ENCODE data around the gene SYNPO.

The SYNPO gene

DNA sequence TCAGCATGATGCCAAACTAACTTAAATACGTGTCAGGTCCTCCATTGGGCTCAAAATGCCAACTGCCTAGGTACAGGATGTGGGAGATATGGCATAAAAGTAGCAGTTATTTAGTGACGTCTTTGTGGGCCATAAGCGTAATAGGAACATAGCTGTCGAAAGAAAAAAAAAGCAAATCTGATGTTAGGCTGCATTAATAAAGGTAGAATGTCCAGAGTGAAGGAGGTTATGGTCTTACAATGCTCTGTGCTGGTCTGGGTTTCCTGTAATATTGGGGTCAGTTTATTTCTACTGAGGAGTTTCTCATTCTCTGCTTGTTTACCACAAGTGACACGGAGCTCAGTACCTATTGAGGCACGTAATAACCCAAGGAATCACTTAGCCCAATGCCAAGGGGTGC, 33.4 kb upstream of the SYNPO start:
- DNase-seq (ENCODE audit: low spot score), result no peak

DNA sequence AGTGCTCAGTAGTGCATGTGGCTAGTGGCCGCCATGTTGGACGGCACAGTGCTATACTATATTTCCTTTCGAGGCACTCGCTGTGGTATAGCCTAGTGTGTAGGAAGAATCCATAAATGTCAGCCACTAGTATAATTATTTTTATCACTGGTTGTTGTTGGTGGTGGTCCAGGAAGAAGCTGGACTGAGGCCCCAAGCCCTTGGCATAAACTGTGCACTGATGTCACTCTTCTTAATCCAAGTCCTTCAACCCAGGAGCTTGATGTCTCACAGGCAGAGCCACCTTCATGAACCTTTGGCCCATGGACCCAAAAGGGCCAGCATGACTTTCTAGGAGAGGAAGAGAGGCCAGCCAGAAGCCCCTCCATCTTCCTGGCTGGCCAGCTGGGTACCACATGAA, 32.5 kb upstream of the SYNPO start:
- no peak for DNase-seq (ENCODE audit: low spot score)

DNA sequence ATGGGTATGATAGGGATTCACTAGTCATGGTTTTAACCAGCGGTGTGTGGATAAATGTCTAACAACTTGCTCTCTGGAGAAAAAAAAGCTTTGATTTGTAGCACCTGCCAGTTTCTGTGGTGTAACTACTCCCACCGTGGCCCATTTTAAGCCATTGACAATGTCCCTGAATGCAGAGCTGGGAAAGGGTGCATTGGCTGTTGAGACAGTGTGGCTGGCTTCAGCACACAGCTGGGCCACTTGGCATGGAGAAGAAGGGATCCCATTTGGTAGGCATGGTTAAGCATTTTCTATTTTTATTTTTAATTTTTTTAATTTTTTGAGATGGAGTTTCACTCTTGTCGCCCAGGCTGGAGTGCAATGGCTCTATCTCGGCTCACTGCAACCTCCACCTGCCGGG, 31.5 kb upstream of the SYNPO start:
- DNase-seq (ENCODE audit: low spot score), result no peak

DNA sequence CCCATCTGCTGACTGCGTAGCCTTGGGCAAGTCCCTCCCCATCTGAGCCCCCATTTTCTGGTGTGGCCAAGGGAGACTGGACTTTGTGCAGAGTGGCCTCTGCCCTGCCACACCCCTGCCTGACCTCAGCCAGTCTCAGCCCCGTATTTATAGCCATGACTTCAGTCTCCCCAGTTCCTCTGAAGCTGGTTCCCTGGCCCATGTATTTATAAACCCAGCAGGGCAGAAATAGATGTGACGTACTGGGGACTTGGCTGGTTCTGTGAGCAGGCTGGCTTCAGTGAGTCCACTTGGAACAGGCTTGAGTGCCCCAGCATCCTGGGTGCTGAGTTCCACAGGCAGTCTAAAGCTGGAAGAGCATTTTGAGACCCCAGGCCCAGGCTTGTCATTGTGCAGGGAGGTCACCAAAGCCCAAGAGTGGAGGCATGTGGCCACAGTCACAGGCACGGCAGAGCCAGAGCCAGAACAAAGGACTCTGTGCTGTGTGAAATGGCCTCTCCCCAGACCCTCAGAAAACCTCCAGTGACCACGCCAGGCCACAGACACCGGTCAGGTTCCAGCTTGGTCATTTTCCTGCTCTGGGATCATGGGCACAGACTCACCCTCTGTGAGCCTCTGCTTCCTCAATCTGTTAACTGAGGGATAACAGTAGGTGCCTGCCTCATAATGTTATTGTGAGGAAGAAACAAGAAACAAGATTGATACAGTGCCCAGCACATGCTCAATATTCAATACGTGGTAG, 30.4 kb upstream of the SYNPO start:
- no peak for DNase-seq (ENCODE audit: low spot score)

DNA sequence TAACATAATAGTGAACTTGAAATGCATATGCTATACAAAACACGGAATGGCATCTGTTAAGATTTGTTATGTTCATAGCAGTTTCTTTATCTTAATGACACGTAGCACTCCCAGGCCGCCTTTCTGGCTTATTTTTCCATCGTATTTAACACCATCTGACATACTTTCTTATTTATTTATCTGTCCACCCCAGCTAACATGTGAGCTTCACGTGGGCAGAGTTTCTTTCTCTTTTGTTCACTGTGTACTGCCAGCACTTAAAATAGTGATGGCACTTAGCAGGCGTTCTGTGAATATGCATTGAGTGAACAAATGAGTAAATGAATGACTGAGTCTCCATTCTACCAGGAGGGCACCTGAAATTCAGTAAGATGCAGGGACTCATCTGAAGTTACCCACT, 29.4 kb upstream of the SYNPO start:
- DNase-seq (ENCODE audit: low spot score), result no peak

DNA sequence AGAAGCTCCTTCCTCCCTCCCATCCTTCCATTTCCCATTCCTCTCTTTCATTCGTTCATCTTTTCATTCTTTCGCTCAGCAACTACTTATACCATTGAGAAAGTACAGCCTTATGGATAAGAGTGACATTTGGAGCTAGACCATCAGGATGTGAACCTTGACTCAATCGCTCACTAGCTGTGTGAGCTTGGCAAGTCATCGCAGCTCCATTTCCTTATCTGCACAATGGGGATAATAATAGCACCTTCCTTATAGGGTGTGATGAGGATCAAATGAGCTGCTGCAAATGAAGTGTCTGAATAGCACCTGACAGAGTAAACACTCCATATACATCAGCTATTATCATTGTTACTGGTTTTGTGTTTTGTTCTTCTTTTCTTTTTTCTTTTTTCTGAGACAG, 28.1 kb upstream of the SYNPO start:
- DNase-seq (ENCODE audit: low spot score), result peak; percentile 86

DNA sequence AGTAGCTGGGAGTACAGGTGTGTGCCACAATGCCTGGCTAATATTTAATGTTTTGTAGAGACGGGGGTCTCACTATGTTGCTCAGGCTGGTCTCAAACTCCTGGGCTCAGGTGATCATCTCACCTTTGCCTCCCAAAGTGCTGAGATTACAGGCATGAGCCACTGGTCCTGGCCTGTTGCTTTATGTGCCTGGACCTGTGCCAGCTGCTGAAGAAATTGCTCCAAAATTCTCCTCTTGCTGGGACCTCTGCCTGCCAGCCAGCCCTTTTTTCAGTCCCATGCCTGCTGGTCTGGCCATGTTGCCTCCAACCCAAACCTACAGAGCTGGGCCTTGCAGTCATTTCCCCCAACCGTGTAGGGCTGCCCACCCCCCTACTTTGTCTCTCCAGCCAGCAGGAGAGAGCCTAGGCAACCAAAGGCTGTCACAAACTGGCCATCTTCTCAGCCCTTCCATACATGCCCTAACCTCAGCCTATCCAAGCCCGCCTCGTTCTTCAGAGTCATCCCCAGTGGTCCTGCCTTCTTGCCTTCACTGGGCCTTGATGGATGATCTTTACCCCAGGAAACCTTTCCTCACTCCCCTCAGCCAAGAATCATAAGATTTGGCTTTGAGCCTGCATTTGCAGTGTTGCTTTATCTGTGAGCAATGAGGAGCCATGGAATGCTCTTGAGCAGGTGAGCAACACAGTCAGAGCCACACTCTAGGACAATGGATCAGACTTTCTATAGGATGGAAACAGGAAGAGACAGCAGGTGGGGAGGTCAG, 27.4 kb upstream of the SYNPO start:
- no peak for DNase-seq (ENCODE audit: low spot score)

DNA sequence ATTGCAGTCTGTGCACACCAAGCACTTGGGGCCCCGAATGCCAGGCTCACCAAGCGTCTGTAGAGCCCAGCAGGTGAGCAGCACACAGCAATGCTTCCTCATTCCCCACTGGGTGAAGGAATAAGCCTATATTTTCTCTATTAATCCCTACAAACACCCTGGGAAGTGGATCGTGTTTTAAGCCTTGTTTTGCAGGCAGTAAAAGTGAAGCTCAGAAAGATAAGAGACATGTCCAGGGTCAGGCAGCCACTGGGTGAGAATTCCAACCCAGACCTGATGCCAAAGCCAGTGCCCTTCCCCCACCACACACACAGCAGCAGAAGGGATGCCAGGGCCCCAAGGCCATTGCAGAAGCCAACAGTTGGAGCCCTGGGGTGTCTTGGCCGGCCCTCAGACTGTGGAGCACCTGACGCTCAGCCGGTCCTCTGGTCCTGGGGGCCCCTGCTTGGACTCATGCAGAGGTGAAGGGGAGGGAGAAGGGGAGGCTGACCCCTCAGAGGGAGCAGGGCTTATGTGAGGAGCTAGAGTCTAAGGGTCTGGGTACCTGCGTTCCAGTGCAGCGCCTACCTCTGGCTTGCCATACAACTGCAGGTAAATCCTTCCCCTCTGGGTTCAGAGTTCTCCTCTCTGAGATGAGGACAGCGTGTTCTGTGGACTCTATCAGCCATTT, 26.3 kb upstream of the SYNPO start:
- DNase-seq (ENCODE audit: low spot score), result no peak

DNA sequence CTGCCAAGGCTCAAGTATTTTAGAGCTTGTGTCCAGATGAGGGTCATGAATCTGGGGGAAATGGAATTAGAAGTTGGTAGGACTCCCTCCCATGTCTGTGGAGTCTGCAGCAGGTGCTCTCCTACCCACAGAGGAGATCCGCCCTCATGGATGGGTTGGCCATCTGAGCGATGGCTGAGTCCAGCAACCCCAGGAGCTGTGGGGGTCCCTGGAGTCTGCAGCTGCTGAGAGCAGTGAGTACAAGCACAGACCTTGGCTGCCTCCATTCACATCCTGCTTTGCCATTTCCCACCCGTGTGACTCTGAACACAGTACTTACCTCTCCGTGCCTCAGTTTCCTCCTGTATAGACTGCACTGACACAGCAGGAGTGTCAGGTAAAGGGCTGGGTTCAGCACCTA, 25.8 kb upstream of the SYNPO start:
- DNase-seq (ENCODE audit: low spot score), result no peak

DNA sequence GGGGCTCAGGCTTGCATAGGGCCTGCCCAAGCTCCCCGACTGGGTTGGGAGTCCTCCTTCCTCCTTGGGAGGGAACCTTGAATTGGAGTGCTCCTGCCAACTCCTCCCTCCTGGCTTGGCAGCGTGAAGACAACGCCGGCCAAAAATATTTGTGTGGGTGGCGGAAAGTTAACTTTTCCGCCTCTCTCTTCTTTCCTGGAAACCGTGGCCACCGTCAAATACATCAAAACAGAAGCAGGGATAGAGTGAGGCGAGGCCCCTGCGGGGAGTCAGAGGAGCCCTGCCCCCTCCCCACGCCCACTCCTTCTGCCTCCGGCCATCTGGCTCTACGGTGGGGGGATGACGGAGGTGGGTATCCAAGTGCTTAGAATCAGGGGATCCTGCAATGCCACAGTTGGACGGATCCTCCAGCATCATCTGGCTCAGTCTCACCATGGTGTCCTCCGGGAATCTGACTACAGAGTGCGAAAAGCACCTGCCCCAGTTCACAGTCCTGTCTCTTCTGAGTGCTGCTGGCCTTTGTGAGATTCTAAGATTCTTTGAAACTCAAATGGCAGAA, 25.2 kb upstream of the SYNPO start:
- no peak for DNase-seq (ENCODE audit: low spot score)

DNA sequence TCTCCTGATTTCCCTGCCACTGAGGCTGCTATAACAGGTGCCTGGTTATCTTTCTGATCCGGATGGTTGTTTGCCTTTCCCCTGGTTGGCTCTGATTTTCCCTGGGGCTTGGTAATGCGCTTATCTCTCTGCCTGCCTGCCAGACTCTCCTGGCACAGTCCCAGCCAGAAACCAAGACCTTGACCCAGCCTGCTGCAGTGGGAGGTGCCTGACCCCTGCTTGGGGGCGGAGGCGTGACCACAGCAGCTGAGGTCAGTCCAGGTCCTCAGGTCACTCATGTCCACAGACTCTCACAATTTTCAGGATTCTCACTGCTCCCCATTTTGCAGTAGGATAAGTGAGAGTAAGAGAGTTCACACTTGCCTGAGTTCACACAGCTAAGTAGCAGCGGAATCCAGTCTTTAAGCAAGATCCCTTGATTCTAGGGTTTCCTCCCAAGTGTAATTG, 24.4 kb upstream of the SYNPO start:
- DNase-seq (ENCODE audit: low spot score), result no peak

DNA sequence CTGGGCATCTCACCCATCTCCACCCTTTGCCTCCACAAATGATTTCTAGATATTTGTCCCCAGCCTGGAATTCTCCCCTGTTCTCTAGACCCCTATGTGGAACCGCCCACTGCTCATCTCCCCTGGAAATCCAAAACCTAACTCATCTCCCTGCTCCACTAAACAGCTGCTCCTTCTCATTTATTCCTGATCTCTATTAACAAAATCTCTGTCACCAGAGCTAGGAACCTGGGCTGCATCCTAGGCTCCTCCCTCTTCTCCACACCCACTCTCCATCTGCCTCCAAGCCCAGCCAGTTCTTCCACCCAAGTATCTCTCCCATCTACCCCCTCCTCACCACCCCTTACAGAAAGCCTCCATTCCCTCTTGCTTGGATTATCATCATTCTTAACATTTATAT, 24.0 kb upstream of the SYNPO start:
- no peak for DNase-seq (ENCODE audit: low spot score)

DNA sequence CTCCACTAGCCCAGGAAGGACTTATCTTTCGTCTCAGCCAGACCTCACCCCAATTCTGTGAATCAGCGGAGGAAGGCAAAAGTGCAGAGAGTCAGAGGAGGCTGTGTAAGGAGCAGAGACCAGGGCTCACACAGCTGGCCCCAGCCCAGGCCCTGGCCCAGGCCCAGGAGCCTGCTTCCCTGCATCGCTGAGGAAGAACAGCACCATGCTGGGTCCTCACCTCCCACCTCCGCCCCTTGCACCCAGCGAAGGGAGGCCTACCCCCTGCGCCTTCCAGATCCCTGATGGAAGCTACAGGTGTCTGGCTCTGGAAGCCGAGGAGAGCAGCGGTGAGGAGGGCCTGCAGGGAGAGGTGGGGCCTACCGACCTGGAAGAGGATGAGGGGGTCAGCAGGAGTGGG, 22.3 kb upstream of the SYNPO start:
- DNase-seq (ENCODE audit: low spot score), result no peak

DNA sequence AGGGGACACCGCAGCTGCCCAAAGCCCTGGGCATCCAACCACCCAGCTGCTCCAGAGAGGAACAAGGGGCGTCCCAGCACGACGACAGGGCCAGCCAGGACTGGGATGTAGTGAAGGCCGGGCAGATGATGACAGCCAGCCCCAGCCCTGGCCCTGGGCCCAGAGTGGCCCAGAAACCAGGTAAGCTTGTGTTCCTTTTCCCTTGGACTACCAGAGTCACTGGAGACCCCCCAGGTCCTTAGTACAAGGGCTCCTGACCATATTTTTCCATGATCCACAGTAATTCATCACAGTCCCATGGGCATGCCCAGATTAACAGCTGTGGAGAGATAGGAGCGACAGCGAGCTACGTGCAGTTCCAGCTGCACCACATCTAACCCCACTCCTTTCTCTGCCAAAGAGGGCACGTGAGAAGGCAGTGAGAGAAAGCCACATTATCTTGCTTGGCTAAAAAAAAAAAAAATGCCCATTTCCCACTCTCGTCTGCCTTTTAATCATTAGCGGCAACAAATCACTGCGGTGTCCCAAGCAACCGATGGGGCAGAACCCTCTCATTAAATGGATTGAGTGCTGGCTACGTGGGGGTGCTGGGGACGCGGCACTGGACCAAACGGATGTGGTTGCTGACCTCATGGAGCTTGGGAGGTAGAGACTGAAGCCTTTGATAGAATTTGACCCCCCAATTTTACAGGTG, 21.7 kb upstream of the SYNPO start:
- DNase-seq (ENCODE audit: low spot score), result no peak

DNA sequence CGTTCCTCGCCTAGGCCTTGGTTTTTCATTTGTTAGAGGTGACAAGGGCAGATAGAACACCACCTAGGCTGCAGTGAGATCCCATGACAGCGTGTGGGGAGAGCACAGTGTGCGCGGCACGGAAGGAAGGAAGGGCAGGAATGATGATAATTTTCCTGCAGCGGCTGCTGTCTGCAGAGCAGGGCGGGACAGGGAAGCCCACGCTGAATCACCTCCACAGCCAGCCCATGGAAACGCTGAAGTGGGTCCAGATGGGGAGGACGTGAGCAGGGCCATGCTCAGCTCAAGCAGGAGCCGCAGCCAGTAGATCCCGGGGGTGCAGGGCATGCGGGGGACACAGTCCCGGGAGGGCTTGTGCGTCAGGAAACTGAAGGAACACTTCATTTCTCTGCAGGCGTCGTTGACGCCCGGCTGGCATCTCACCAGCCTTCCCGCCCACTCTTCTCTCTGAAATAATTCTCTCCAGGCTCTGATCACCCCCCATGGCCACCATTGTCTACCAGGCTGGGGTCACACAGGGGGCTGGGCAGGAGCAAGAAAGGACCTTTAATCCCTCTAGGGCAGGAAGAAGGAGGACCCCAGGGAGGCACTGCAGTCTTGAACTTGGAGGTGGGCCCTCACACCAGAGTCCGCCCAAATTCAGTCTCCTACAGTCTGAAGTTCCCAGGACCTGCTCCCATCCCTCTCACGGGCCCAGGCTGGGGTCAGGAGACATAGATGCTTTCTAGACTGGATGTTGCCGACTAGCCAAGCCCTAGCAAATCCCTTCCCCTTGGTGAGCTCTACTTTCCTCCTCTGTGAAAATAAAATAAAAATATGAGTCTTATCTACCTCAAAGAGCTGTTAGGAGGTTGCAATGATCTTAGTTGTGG, 20.9 kb upstream of the SYNPO start:
- DNase-seq (ENCODE audit: low spot score), result peak; percentile 80

DNA sequence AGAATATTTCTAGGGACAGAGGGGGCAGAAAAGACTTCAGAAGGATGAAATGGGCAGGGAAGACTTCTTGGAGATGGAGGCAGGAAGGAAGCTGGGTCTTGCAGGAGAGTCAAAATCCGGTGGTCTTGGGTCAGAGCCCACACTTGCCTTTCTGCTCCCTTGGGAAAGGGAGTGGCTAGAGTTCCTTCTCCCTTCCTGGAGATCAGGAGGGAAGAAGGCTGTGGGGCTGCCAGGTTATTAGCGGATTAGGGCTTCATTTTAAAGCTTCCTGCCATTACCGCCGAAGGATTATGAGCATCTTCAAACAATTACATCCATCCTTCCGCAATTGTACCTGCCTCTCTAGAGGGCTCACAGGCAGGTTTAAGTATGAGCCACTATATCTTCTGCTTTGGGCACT, 19.2 kb upstream of the SYNPO start:
- DNase-seq (ENCODE audit: low spot score), result no peak

DNA sequence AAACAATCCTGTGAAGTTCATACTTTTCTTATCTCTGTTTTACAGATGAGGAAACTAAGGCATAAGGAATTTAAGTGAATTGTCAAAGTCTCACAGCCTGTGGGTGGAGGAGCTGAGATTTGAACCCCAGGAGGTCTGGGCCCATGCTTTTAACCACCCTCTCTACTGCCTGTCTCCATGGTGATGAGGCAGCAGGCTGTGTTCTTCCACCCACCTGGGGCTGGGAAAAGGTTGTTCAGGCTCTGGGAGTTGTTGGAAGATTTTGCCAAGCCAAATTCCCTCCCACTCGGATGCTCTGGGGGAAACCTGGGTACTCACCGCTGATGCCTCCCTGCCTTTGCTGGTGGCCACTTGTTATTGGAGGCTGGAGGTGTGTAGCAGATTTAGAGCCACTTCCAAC, 18.3 kb upstream of the SYNPO start:
- no peak for DNase-seq (ENCODE audit: low spot score)

DNA sequence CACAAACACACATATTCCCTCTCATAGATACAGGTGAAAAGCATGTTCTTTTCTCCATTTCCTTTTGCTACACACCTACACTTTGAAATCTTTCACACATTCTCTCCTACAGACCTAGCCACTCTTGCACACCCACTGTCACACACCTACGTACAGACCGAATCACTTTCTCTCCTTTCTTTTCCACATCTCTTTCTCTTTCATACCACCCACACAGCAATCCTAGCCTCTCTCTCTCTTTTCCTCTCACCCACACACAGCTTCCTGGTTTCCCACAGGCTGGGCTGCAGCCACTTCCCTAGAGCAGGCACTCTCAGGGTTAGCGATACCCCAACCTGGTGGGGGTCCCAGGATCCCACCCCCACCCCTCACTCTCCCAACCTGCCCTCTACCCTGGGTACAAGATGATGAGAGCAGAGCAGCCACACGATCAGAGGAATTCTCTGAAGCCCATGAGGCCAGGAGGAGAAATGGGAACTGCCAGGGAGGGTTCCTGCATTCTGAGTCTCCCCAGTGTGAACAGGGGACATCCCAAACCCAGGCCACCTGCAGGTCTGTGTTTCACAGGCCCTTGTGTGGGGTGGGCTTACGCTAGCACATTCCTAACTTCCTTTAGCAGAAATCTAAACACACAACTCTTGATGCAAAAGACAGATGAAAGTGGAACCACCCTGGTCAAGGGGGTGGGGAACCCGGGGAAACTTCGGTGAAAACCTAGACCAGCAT, 17.1 kb upstream of the SYNPO start:
- no peak for DNase-seq (ENCODE audit: low spot score)

DNA sequence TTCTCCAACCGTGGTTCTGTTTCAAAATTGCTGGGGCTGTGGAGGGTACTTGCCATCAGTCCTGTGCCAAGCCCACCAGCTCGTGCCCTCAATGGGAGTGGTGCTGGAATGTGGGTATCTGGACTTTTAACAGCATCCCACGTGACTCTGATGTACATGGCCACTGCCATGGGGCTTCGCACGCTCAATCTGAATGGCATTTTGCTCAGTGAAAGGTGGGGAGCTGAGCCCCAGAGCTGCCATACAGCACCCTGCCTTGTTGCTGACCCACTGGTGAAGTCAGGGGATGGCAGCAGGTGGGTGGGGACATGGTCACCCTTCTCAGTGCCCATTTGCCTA, 16.6 kb upstream of the SYNPO start:
- DNase-seq (ENCODE audit: low spot score), result no peak

DNA sequence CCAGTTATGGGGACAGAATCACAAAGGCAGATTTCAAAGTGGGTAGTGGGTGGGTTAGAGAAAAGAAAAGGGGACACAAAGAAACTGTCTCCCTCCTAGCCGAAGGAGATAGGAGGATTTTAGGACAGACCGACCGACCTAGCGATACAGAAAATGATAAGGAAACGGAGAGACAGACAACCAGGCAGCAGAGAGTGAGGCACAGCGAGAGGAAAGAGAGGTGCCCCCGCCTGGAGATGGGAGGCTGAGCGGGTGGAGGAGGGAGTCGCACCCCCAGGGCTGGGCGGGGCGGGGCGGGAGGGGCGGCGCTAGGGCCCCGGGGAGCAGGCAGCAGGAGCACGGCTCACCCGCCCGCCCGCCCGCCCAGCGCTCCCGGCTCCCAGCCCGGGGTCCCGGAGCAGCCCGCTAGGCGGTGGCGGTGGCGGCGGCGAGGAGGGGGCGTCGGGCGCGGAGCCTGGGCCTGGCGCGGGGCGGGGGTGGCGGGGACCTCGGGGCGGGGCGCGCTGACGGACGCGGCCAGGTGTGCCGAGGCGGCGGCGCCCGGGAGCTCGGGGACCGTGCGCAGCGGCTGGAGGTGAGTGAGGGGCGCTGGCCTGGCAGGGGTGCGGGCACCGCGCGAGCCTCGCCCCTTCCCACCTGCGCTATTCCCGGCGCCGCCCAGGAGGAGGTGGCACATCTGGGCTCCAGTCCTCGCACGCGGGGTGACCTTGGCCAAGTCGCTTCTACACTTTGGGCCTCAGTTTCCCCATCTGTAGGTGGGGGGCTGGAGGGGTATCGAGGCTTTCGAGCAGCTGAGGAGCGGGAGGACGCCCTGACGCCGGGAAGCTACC, 15.9 kb upstream of the SYNPO start:
- no peak for DNase-seq (ENCODE audit: low spot score)

Data from kidney capillary endothelial cell (primary cell).